GM18507 (cell line): ENCODE measurements around the gene UBE2G1.
"Not testable (repeated sequence)": the region's sequence is repeated elsewhere in the genome, so short reads cannot be mapped to it uniquely, and the experiment has no call there.

Experiments
- DNase-seq: peaks from one replicate; pipeline ENCODE4 v3.0.0; 2011; ENCODE audit warnings: low read depth; ENCODE audit not compliant: insufficient read length; ENCODE audit errors: extremely low spot score
- FAIRE-seq: peaks from 2 replicates; lab custom pipeline; 2011; peaks lifted over from hg19 to GRCh38; lab: Jason Lieb, UNC

The UBE2G1 gene

GRCh38 chr17:4263282-4264215, 102.9 kb downstream of the UBE2G1 start, which contains the start of gene ANKFY1:
Gene ANKFY1, minus strand, starts transcription at chr17:4263979. Its CDS starts 38 bp downstream, at chr17:4263941.
- FAIRE-seq (peak; percentile 95), DNase-seq (peak; percentile 98)

GRCh38 chr17:4262703-4263102, 103.8 kb downstream of the UBE2G1 start:
- FAIRE-seq (no peak), DNase-seq (no peak)

DNA sequence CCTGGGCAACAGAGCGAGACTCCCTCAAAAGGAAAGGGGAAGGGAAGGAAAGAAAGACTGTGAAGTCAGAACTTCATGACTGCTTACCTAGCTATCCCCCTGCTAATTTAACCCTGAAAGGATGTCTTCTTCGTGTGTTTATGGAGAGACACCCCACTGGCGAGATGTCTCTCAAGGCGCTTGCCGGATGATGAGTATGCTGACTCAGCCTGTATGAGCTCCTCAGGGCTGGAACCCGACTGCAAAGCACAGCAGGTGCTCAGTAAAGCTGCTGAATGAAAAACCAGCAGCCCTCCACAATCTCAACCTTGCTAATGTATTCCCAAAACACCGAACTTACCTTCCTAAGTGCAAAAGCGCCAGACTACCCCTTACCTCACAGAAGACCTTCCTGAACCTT, 105.0 kb downstream of the UBE2G1 start:
- no peak for FAIRE-seq
- DNase-seq = no peak

DNA sequence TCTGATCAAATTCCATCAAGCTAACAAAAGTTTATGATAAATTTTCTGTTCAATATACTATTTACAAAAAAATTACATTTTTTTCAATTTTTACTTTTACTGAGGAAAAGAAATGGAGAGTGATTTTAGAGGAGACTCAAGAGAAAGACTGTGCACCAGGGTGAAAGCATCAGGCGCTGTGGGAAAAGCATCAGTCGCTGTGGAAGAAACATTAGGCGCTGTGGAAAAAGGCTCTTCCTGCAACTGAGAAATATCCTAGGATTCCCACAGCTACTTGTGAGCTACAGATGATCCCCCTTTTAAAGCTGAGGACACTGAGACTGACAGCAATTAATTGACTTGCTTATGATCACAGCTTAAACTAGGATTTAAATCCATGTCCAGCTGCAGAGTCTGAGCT, 107.6 kb downstream of the UBE2G1 start:
- no peak for FAIRE-seq

DNA sequence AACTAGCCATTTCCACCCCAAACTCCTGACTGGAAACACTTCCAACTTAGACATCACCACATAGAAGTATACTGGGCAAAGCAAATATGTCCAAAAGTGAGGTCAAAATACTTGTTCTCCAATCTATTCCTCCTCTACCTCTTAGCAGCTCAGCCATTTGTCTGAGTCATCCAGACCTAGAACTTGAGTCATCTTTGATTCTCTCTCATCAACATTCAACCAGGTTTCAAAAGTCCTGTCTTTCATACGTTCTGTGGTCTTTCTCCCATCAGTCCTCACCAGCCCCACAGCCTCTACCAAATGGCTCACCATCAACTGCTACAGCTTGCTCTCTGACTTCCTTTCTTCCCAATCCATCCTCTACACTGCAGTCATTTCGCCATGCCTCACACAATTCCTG, 109.5 kb downstream of the UBE2G1 start:
- DNase-seq (no peak), FAIRE-seq (no peak)

More for the DNA sequence above, 107.6 kb downstream of the UBE2G1 start:
- no peak for DNase-seq

DNA sequence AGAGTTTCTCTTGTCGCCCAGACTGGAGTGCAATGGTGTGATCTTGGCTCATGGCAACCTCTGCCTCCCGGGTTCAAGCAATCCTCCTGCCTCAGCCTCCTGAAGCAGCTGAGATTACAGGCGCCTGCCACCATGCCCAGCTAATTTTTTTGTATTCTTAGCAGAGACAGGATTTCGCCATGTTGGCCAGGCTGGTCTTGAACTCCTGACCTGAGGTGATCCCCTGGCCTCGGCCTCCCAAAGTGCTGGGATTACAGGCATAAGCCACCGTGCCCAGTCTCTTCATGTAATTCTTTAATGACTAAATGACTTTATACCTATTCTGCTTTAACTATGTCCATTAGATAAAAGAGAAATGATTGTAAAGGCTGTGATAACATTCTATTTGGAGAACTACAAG, 111.2 kb downstream of the UBE2G1 start:
- FAIRE-seq, DNase-seq: not testable (repeated sequence)

DNA sequence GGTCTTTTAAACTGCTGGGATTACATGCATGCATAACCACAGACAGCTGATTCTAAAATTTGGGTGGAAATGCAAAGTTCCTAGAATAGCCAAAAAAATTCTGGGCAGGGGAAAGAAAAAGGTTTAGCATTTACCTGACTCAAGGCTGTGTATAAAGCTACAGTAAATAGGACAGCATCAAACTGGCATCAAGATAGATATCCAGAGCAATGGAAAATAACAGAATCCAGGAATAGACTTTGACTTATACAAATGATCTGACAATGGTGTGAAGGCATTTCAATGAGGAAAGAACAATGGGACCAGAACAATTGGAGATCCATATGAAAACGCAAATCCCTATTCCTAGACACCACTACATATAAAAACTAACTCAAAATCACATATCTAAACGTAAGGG, 115.6 kb downstream of the UBE2G1 start:
- DNase-seq (no peak), FAIRE-seq (no peak)

GRCh38 chr17:4249452-4250029, 116.9 kb downstream of the UBE2G1 start:
- DNase-seq = peak; percentile 20
- FAIRE-seq = peak; percentile 44

GRCh38 chr17:4248504-4249277, 117.8 kb downstream of the UBE2G1 start:
- no peak for FAIRE-seq
- DNase-seq = no peak

GRCh38 chr17:4247971-4248388, 118.5 kb downstream of the UBE2G1 start:
- DNase-seq (no peak), FAIRE-seq (no peak)

DNA sequence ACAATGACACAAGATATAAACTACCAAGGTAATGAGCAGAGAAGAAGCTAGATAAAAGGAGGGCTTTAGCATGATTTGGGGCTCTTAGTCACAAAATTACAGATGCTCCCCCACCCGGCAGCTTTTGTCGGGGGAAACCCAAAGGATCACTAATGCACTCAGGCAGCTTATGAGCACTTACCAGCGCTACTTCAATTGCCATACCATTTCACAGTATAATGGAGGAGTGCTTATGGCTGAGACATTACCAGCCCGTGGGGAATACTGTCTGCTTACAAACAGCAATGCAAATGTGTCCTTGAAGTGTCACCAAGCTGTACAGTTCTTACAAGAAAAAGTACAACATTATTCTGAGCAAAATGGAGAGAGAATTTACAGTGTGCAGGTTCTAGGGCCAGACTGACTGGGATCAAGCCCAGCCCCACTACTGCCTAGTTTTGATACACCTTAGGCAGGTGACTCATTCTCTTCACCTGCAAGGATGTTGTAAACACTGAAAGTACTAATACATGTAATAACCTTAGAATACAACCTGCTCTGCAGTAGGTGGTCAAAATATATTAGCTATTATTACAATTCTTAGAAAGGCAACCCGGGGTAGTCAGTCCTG, 119.0 kb downstream of the UBE2G1 start:
- DNase-seq (no peak), FAIRE-seq (no peak)

DNA sequence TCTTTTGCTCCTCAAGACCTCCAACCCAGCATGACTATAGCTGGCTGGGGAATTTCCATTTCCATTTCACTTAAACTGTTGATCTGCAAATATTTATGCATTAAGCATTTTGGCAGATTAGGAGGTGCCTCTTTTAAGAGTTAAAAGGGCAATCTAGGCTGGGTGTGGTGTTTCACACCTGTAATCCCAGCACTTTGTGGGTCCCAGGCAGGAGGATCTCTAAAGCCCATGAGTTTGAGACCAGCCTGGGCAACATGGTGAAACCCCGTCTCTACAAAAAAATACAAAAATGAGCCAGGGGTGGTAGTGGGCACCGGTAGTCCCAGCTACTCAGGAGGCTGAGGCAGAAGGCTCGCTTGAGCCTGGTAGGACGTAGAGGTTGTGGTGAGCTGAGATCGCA, 119.8 kb downstream of the UBE2G1 start:
- DNase-seq (no peak), FAIRE-seq (no peak)

- DNase-seq = no peak
- no peak for FAIRE-seq
These were observed 124.9 kb downstream of the UBE2G1 start for GRCh38 chr17:4241535-4241934.

DNA sequence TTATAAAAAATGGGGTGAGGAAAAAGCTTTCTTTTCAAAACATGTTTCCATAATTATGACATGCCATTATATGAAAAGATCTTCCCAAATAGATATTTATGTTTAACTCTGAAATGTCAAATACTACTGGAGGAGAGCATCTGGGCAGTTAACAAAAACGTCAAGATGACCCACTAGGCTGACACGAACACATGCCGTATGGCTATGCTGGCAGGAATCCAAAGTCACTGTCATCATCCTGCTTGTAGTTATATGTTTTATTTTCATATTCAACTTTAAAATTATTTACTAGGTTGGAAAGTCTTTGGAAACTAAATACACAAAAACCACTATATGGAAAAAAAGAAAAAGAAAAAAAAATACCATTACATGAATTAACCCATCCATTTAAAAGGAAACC, 130.0 kb downstream of the UBE2G1 start:
- FAIRE-seq (no peak), DNase-seq (no peak)

DNA sequence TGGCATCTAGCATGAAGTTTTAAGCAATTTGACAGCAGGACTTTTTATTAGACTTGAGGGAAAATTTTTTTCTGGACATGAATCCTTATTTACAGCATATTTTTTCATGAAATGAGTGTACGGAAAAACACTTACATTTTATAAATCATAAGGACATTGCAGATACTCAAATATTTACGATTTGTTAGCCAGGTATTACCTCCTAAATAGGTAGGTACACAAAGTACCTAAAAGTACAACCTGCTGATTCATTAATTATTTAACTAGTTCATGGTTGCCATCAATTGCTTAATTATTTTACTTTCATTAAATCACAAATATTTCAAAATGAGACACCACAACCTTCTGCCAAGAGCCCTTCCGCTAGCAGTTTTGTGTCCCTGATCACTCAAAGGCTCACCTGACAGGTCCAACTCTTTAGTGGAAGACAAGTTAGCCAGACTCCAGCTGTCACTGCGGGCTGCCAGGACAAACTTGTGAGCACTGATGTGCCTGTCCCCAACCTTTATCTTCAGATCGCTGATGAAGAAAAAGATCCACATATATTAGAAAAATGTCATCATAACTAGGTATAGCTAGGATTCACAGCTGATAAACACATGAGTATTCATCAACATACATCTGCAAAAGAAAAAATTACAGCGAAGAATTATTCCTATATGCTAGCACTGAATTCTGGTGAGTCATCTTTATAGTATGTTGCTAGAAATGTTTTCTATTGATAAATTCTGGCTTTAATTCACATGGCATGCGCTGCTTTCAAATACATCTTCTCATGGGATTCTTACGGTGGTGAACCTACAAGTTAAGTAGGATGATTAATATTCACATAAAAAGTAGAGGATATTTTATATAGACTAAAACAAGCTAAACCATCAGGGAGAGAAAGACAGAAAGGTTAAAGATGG, 130.8 kb downstream of the UBE2G1 start:
- no peak for FAIRE-seq
- no peak for DNase-seq

GRCh38 chr17:4234401-4234800, 132.1 kb downstream of the UBE2G1 start:
- FAIRE-seq (no peak), DNase-seq (no peak)

DNA sequence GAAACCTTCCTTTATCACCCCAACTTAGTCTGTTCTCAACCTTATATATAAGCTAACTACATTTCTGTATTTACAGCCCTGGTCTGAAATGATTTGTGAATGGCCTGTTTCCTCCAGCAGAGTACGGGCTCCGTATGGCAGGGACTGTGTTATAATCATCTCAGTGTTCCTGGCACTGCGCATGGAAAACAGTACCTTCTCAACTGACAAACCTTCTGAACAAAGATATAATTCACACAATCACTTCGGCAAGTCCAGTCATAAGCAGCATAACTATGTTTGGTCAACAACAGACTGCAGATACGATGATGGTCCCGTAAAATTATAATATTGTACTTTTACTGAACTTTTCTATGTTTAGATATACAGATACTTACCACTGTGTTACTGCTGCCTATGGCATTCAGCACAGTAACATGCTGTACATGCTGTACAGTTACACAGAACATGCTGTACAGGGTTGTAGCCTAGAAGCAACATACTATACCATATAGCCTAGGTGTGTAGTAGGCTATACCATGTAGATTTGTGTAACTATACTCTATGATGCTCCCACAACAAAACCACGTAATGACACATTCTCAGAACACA, 132.7 kb downstream of the UBE2G1 start:
- DNase-seq = no peak
- FAIRE-seq = no peak

DNA sequence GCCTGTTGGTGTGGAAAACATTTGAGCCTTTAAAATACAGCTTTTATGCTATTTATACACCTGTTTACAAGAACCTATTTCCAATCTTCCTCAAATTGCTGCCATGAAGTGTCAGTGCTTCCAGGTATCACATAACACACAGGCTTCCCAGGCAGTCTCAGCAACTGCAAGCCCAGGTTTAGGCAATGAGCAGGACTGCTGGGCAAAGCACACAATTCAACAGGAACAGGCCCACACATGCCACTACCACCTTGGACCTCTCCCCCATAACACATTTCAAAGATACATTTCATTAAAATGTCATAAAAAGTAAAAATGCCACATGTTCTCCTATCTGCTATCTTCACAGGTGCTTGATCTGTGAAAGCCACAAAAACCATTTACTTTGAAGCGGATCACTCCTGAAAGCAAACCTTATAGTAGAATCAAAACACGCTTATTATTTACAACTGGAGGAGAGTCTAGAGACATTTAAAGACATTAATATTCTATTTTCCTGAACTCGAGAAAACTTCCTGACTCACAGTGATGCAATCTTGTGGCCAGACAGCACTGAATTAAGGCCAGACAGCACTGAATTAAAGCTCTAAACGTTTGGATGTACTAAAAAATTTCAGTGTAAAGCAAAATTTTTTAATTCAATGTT, 134.2 kb downstream of the UBE2G1 start:
- DNase-seq = no peak
- FAIRE-seq = no peak
